K562 (cell line): ENCODE data around the gene KCNN4. TPM values are rescaled to one million over a fixed set of nuclear protein-coding genes. Genes with fewer than 3 reads are reported as not detected.

Experiments
- ATAC-seq: fragments of 200-7000 bp; cut with Tn5 transposase; 3 replicates; pipeline ENCODE4 v1.9.1; 2020; ENCODE audit warnings: moderate library complexity
- BruUV-seq: library from RNA; stranded (reverse); fragments of 400-500 nt; replicated peaks from 2 replicates; lab custom pipeline; 2021; lab: Mats Ljungman, UMichigan
- CTCF ChIA-PET: fragments of 300-600 bp; formaldehyde crosslinking; extraction: SDS; loops from one replicate; lab custom pipeline; 2021; ENCODE audit warnings: low intra/inter-chr PET ratio; lab: Yijun Ruan, JAX
- POLR2A ChIA-PET: fragments of 300-600, 350-650 bp; sonication (Branson Sonifier 250); formaldehyde crosslinking; extraction: SDS; loops from one replicate; lab custom pipeline; 2021; ENCODE audit warnings: antibody characterized with exemption, inconsistent platforms; lab: Yijun Ruan, JAX
- DNase-seq, 4 experiments: peaks; one replicate each; pipeline versions ENCODE4 v3.0.0 to v3.0.0-alpha.2; 2011 to 2018; ENCODE audit warnings: low spot score in 3 of 4, mixed read lengths in 3 of 4; ENCODE audit errors: extremely low read depth in 1 of 4
- FAIRE-seq: peaks from 2 replicates; lab custom pipeline; 2011; peaks lifted over from hg19 to GRCh38; lab: Jason Lieb, UNC
- H2AFZ ChIP-seq: 2 replicates; pipeline ENCODE4 v1.6.0; 2011; ENCODE audit warnings: low read depth, low read length, control low read depth, inconsistent platforms
- H3K27ac ChIP-seq: fragments of 200-600 bp; 3 replicates; pipeline ENCODE4 v1.8.0; 2011; ENCODE audit warnings: low read depth, mild to moderate bottlenecking, control low read depth, inconsistent platforms, low read length, moderate library complexity, mixed read lengths; ENCODE audit errors: extremely low read depth
- H3K27me3 ChIP-seq, 2 experiments: fragments of 300-600 bp in 1 of 2; 2 replicates in 1 of 2; 3 replicates in 1 of 2; pipeline versions ENCODE4 v1.6.0 to v1.8.0; 2011; ENCODE audit warnings: inconsistent platforms in 2 of 2, low read length in 2 of 2, mild to moderate bottlenecking in 1 of 2, mixed read lengths in 1 of 2, moderate library complexity in 1 of 2; ENCODE audit not compliant: control insufficient read depth in 2 of 2, insufficient read depth in 2 of 2
- H3K36me3 ChIP-seq: fragments of 300-600 bp; 3 replicates; pipeline ENCODE4 v1.8.0; 2011; ENCODE audit warnings: mild to moderate bottlenecking, low read length, inconsistent platforms; ENCODE audit not compliant: control insufficient read depth, insufficient read depth
- H3K4me1 ChIP-seq, 2 experiments: fragments of 200-600 bp in 1 of 2; replicated peaks in 1 of 2; 2 replicates in 1 of 2; 3 replicates in 1 of 2; pipeline versions ENCODE4 v1.5.1 to v1.8.0; 2011; ENCODE audit warnings: inconsistent platforms in 2 of 2, low read length in 2 of 2, mild to moderate bottlenecking in 1 of 2, mixed read lengths in 1 of 2, moderate library complexity in 1 of 2; ENCODE audit not compliant: control insufficient read depth in 2 of 2, insufficient read depth in 2 of 2
- H3K4me2 ChIP-seq: 2 replicates; pipeline ENCODE4 v1.6.1; 2011; ENCODE audit warnings: low read length, control low read depth, inconsistent platforms, mixed read lengths; ENCODE audit not compliant: insufficient read depth
- H3K4me3 ChIP-seq: fragments of 200-600 bp; sonication (generic), shearing (Covaris generic); 2 replicates; pipeline ENCODE4 v1.5.1; 2016; ENCODE audit warnings: control low read depth, inconsistent platforms
- H3K79me2 ChIP-seq: fragments of 200-600 bp; 3 replicates; pipeline ENCODE4 v1.8.0; 2011; ENCODE audit warnings: low read length, inconsistent platforms; ENCODE audit not compliant: control insufficient read depth, insufficient read depth
- H3K9ac ChIP-seq, 2 experiments: 2 replicates each; pipeline versions ENCODE4 v1.6.0 to v1.6.1; 2011; ENCODE audit warnings: low read depth in 2 of 2, low read length in 2 of 2, control low read depth in 1 of 2, inconsistent platforms in 1 of 2, mild to moderate bottlenecking in 1 of 2, mixed read lengths in 1 of 2; ENCODE audit not compliant: insufficient read depth in 1 of 2
- H3K9me1 ChIP-seq: one replicate; pipeline ENCODE4 v1.6.0; 2011; ENCODE audit warnings: inconsistent platforms, mild to moderate bottlenecking, low read length, moderate library complexity; ENCODE audit not compliant: control insufficient read depth, insufficient read depth
- H3K9me3 ChIP-seq: replicated peaks from 2 replicates; pipeline ENCODE4 v1.5.1; 2011; ENCODE audit warnings: low read depth, low read length, inconsistent platforms; ENCODE audit not compliant: control insufficient read depth, insufficient read depth
- H4K20me1 ChIP-seq: replicated peaks from 2 replicates; pipeline ENCODE4 v1.6.1; 2011; ENCODE audit warnings: low read length, inconsistent platforms, mixed read lengths; ENCODE audit not compliant: control insufficient read depth, insufficient read depth
- BCOR ChIP-seq: fragments of 450-650 bp; IDR thresholded peaks from 2 replicates; pipeline ENCODE4 v1.6.1; 2016
- CXXC5 ChIP-seq: fragments of 250-450 bp; sonication (Bioruptor Pico); IDR thresholded peaks from 2 replicates; pipeline ENCODE4 v1.8.0; 2022; ENCODE audit warnings: inconsistent platforms, mild to moderate bottlenecking, moderate library complexity
- ELF1 ChIP-seq: fragments of 200-800 bp; sonication (Bioruptor generic); IDR thresholded peaks from 2 replicates; pipeline ENCODE4 v1.6.1; 2016; ENCODE audit warnings: missing genetic modification characterization, missing compliant biosample characterization
- FOXK2 ChIP-seq, 2 experiments: fragments of 450-650 bp; IDR thresholded peaks in 1 of 2; conservative IDR thresholded peaks in 1 of 2; 2 replicates each; pipeline ENCODE4 v1.6.1; 2016; ENCODE audit warnings: low read depth in 2 of 2, mild to moderate bottlenecking in 1 of 2
- KAT7 ChIP-seq: sonication (generic); formaldehyde crosslinking; IDR thresholded peaks from 2 replicates; pipeline ENCODE4 v1.8.0; 2022; ENCODE audit warnings: missing genetic modification reagents, mild to moderate bottlenecking, borderline replicate concordance
- MAZ ChIP-seq, 2 experiments: fragments of 450-650 bp in 1 of 2; sonication (generic) in 1 of 2; formaldehyde crosslinking; IDR thresholded peaks in 1 of 2; conservative IDR thresholded peaks in 1 of 2; 2 replicates each; pipeline versions ENCODE4 v1.4.0 to v1.5.0; 2020; ENCODE audit warnings: mild to moderate bottlenecking in 1 of 2, missing genetic modification reagents in 1 of 2
- RBFOX2 ChIP-seq: fragments of 200-400 bp; formaldehyde crosslinking; IDR thresholded peaks from 2 replicates; pipeline ENCODE4 v1.6.1; 2017; ENCODE audit warnings: low read depth, mild to moderate bottlenecking, low read length, moderate library complexity
- TBL1XR1 ChIP-seq, 2 experiments: IDR thresholded peaks; 2 replicates each; pipeline ENCODE4 v1.6.1; 2012; ENCODE audit warnings: improper control_type of control experiment in 2 of 2, low read length in 2 of 2, mild to moderate bottlenecking in 1 of 2
- WGBS: fragments of 100-300 bp; shearing (Covaris generic); methylation state at CpG from one replicate; pipeline ENCODE4 v1.1.6; 2016; ENCODE audit warnings: low coverage, mixed read lengths; ENCODE audit not compliant: insufficient coverage; ENCODE audit errors: missing lambda C conversion rate; 5-methylcytosine and 5-hydroxymethylcytosine counted together
- in situ Hi-C: fragments of 300-500 bp; cut with MboI; formaldehyde crosslinking; loops from 4 replicates; pipeline ENCODE4 v1.15.0; 2018; ENCODE audit warnings: inconsistent platforms, mixed read lengths
- intact Hi-C: fragments of 100-400 bp; cut with micrococcal nuclease; formaldehyde crosslinking; loops from 2 replicates; pipeline ENCODE4 v1.14.2; 2022
- polyA plus RNA-seq, 8 experiments: library from polyadenylated mRNA; depleted of rRNA in 4 of 8; stranded (reverse) in 5 of 8; unstranded in 3 of 8; fragments of >200 nt; fragmentation: Nextera tagmentation in 2 of 8; fragmentation: Illumina TruSeq in 1 of 8; extraction: Ambion mirVana in 2 of 8; extraction: Trizol in 1 of 8; gene quantifications; 2 replicates each; pipeline versions ENCODE4 v1.2.1 to v1.2.3, GENCODE V29; 2011 to 2014; ENCODE audit warnings: inconsistent platforms in 1 of 8, missing spikeins in 1 of 8
- total RNA-seq, 7 experiments: library from RNA; depleted of rRNA in 6 of 7; stranded (reverse); fragments of >200 nt in 6 of 7; fragmentation: Illumina TruSeq in 2 of 7; extraction: Trizol in 2 of 7; gene quantifications; 2 replicates each; pipeline versions ENCODE4 v1.2.1 to v1.2.3, GENCODE V29; 2011 to 2021; ENCODE audit warnings: low replicate concordance in 1 of 7
- TF ChIP-seq, protein P1 (sequence below): fragments of 450-650 bp; IDR thresholded peaks from 2 replicates; pipeline ENCODE4 v1.6.1; 2016; ENCODE audit warnings: mild to moderate bottlenecking
- TF ChIP-seq, protein P2 (sequence below): fragments of 250-450 bp; sonication (Bioruptor Pico); IDR thresholded peaks from 2 replicates; pipeline ENCODE4 v1.5.0; 2020; ENCODE audit warnings: mild to moderate bottlenecking
- TF ChIP-seq, protein P3 (sequence below), 2 experiments: fragments of 450-650 bp; IDR thresholded peaks; 2 replicates each; pipeline ENCODE4 v1.6.1; 2016
- TF ChIP-seq, protein P4 (sequence below): sonication (generic); formaldehyde crosslinking; IDR thresholded peaks from 2 replicates; pipeline ENCODE4 v1.8.0; 2022; ENCODE audit warnings: missing genetic modification reagents, mild to moderate bottlenecking, moderate library complexity, borderline replicate concordance

The KCNN4 gene
- total and polyA plus RNA-seq, 9 of the 15 experiments (the other 6 are each of a cell fraction or from before 2014, with no cell fraction given), result 0.53 to 37.7 (median 25.9) TPM

DNA sequence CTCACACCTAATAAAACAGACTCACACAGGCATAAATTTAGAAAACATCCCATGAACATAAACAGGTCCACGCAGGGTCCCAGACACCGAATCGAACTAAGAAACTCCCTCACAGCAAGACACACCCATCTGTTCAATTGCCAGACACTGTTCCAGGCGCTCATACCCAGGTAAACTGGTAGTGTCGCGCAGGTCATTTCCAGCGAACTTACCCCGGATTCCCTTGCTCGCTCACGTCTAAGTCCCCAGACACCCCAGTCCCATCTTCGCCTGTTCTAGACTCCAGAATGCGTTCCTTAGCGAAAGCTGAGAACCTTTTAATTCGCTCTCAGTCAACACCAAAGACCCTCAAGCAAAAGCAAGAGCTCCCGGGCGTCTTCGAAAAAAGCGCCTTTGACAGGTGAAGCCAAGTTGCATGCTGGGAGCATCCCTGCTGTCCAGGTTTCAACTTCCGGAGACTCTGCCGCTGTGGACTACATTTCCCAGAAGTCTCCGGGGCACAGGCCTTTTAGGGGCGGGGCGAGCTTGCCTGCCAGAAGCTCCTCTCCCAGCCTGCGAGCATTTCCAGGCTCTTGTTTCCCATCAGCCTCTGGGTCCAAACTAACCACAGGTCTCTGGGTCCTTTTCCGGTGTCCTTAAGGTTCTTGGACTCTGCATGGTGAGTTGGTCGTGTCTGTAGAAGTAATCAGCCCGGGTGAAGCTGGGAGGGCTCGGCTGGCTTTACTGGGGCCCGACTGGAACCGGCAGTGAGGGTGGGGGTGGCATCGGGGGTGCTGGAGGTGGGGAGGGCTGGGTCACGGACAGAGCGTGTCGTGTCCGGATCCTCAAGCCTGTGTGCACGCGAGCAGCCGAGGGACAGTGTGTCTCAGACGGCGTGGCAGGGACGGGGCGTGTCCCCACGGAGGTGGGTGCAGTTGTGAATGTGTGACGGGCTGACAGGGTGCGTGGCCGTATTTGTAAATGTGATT is 46.3 kb upstream of the KCNN4 start, which contains the start of gene ZNF283:
Gene ZNF283 (plus strand): TSS at position 535 of the 968 bp plus-strand sequence. CDS start 6,184 bp downstream, outside the sequence.
- H4K20me1 ChIP-seq, result no peaks in the 10 kb centered on the region
- H3K9me3 ChIP-seq, result peaks cover 5% of the 10 kb centered on the region; the same call in 1 of the 2 replicates
- ChIA-PET CTCF (no interaction called here), POLR2A (interaction anchor here (0.6 to 1.0 kb wide), 4 partner anchors 17 to 919 kb away, joined by 3 to 4 read pairs (median 3); no protein-coding TSS in a partner anchor)
- no peaks in the 10 kb centered on the region for H3K4me1 ChIP-seq
- no peaks in the 10 kb centered on the region for H3K9me1 ChIP-seq
- H3K4me2 ChIP-seq, result peak within 1 kb of the TSS; percentile 97
- H3K27me3 ChIP-seq, result no peaks in the 10 kb centered on the region
- peaks cover 21% of the 10 kb centered on the region for H3K36me3 ChIP-seq
- intact Hi-C loops (no loop called here), in situ Hi-C loops (no loop called here)
- peak within 1 kb of the TSS; percentile 91 for H2AFZ ChIP-seq
- DNase-seq, result peak; percentile 86 to 95 (median 89)
- peak within 1 kb of the TSS; percentile 75 to 93 for H3K9ac ChIP-seq
- H3K27ac ChIP-seq, result peak within 1 kb of the TSS; percentile 75
- peaks cover 10% of the 10 kb centered on the region; the same call in 2 of the 3 replicates for H3K79me2 ChIP-seq
- BruUV-seq, result no TSS peak
- 24% methylated on average over 45 of the region's 46 CpGs for WGBS
- ATAC-seq, result peak; percentile 99
- peak; percentile 97 for FAIRE-seq
- H3K4me3 ChIP-seq, result peak within 1 kb of the TSS; percentile 66
- TF ChIP-seq KAT7 (CRISPR knock-in tag) (no peak), MAZ (CRISPR knock-in tag; conservative IDR thresholded peaks at IDR 0.05 in 1 of 2, IDR thresholded peaks at IDR 0.05 in 1 of 2) (peak; percentile 22 to 55; a peak in 2 of 4 replicates), ELF1 (tag) (peak; percentile 93), FOXK2 (conservative IDR thresholded peaks at IDR 0.05 in 1 of 2, IDR thresholded peaks at IDR 0.05 in 1 of 2; ENCODE audit: low read depth in 2 of 2) (peak; percentile 59 to 67; a peak in 3 of 4 replicates), TBL1XR1 (IDR thresholded peaks at IDR 0.05; ENCODE audit: low read length in 2 of 2) (0 out of 4 replicates have a peak, but pooled peaks of 1 of the 2 experiments have one; percentile 36), CXXC5 (CRISPR knock-in tag) (0 out of 2 replicates have a peak, but pooled peaks have one; percentile 13), RBFOX2 (peak; percentile 71), BCOR (no peak)
- TF ChIP-seq, protein P1, sequence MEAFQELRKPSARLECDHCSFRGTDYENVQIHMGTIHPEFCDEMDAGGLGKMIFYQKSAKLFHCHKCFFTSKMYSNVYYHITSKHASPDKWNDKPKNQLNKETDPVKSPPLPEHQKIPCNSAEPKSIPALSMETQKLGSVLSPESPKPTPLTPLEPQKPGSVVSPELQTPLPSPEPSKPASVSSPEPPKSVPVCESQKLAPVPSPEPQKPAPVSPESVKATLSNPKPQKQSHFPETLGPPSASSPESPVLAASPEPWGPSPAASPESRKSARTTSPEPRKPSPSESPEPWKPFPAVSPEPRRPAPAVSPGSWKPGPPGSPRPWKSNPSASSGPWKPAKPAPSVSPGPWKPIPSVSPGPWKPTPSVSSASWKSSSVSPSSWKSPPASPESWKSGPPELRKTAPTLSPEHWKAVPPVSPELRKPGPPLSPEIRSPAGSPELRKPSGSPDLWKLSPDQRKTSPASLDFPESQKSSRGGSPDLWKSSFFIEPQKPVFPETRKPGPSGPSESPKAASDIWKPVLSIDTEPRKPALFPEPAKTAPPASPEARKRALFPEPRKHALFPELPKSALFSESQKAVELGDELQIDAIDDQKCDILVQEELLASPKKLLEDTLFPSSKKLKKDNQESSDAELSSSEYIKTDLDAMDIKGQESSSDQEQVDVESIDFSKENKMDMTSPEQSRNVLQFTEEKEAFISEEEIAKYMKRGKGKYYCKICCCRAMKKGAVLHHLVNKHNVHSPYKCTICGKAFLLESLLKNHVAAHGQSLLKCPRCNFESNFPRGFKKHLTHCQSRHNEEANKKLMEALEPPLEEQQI, result no peak
- TF ChIP-seq, protein P2, sequence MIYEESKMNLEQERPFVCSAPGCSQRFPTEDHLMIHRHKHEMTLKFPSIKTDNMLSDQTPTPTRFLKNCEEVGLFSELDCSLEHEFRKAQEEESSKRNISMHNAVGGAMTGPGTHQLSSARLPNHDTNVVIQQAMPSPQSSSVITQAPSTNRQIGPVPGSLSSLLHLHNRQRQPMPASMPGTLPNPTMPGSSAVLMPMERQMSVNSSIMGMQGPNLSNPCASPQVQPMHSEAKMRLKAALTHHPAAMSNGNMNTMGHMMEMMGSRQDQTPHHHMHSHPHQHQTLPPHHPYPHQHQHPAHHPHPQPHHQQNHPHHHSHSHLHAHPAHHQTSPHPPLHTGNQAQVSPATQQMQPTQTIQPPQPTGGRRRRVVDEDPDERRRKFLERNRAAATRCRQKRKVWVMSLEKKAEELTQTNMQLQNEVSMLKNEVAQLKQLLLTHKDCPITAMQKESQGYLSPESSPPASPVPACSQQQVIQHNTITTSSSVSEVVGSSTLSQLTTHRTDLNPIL, result no peak
- TF ChIP-seq, protein P3, sequence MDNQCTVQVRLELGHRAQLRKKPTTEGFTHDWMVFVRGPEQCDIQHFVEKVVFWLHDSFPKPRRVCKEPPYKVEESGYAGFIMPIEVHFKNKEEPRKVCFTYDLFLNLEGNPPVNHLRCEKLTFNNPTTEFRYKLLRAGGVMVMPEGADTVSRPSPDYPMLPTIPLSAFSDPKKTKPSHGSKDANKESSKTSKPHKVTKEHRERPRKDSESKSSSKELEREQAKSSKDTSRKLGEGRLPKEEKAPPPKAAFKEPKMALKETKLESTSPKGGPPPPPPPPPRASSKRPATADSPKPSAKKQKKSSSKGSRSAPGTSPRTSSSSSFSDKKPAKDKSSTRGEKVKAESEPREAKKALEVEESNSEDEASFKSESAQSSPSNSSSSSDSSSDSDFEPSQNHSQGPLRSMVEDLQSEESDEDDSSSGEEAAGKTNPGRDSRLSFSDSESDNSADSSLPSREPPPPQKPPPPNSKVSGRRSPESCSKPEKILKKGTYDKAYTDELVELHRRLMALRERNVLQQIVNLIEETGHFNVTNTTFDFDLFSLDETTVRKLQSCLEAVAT (IDR thresholded peaks at IDR 0.05), result peak in 1 of 2 experiments; percentile 51; a peak in 1 of 4 replicates
- TF ChIP-seq, protein P4, sequence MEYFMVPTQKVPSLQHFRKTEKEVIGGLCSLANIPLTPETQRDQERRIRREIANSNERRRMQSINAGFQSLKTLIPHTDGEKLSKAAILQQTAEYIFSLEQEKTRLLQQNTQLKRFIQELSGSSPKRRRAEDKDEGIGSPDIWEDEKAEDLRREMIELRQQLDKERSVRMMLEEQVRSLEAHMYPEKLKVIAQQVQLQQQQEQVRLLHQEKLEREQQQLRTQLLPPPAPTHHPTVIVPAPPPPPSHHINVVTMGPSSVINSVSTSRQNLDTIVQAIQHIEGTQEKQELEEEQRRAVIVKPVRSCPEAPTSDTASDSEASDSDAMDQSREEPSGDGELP (CRISPR knock-in tag), result peak; percentile 60; the same call in 1 of the 2 replicates
